PC-3 (cell line): ENCODE measurements around the gene SLC39A5.

Experiments
- CTCF ChIP-seq: fragments of 300-600 bp; sonication (generic); conservative IDR thresholded peaks from 2 replicates; pipeline ENCODE4 v1.5.1; 2017; ENCODE audit warnings: antibody characterized with exemption, low read depth, mild to moderate bottlenecking, low read length
- EZH2 ChIP-seq: fragments of 300-600 bp; sonication (generic); IDR thresholded peaks from one replicate; pipeline ENCODE4 v1.6.1; 2017; ENCODE audit warnings: antibody characterized with exemption, mild to moderate bottlenecking, low read length; ENCODE audit not compliant: unreplicated experiment
- EZH2phosphoT487 ChIP-seq: fragments of 300-600 bp; sonication (generic); IDR thresholded peaks from 2 replicates; pipeline ENCODE4 v1.6.1; 2018; ENCODE audit warnings: mild to moderate bottlenecking, antibody characterized with exemption, low read length, borderline replicate concordance

GRCh38 chr12:56278905-56279304 is 49.1 kb downstream of the SLC39A5 start:
- TF ChIP-seq CTCF (no peak), EZH2 (no peak), EZH2phosphoT487 (no peak)
